Measurements from ENCODE around the gene CLEC4G. TPM values are rescaled to one million over a fixed set of nuclear protein-coding genes. Genes with fewer than 3 reads are reported as not detected.

The CLEC4G gene
- total and polyA plus RNA-seq, 3 experiments from 2014 or later = not detected

DNA sequence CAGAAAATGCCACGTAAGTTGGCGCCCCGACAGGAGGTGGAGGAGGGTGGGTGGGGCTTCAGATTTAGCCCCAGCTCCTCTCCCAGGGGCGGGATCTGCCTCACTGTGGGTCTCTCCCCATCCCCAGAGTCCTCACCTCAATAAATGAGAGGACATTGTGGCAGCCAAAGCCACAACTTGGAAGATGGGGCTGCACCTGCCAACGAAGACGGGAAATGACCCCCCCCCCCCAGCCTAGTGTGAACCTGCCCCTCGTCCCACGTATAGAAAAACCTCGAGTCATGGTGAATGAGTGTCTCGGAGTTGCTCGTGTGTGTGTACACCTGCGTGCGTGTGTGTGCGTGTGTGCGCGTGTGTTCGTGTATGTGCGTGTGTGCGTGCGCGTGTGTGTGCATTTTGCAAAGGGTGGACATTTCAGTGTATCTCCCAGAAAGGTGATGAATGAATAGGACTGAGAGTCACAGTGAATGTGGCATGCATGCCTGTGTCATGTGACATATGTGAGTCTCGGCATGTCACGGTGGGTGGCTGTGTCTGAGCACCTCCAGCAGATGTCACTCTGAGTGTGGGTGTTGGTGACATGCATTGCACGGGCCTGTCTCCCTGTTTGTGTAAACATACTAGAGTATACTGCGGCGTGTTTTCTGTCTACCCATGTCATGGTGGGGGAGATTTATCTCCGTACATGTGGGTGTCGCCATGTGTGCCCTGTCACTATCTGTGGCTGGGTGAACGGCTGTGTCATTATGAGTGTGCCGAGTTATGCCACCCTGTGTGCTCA is 52.7 kb downstream of the CLEC4G start:
- Mint-ChIP-seq H3K4me1 (peaks cover 32 to 60% (median 43%) of the 10 kb centered on the region in 3 donors), H3K27ac (peak overlapping the region; percentile 39 to 92 (median 78)), H3K4me3 (peak overlapping the region; percentile 54 to 86 (median 74)), H3K9me3 (no peaks in the 10 kb centered on the region), H3K36me3 (peaks cover 0 to 17% (median 2%) of the 10 kb centered on the region in 3 donors), H3K27me3 (peaks cover 14 to 37% of the 10 kb centered on the region in 2 donors)
- H3K27ac ChIP-seq (ENCODE audit: low read depth, low read length) = no peak overlapping the region
- peak; percentile 38 to 82 (median 60) for DNase-seq
- peaks cover 6% of the 10 kb centered on the region for H3K36me3 ChIP-seq (ENCODE audit: insufficient read depth, low read length)
- no peak overlapping the region for H3K4me3 ChIP-seq (ENCODE audit: low read length)
- POLR2A ChIA-PET = no interaction called here
- CTCF ChIA-PET = interaction anchor here (0.7 to 2.2 kb wide), 3 partner anchors 10 to 120 kb away, joined by 3 to 12 read pairs (median 3); no protein-coding TSS in a partner anchor
- H3K4me1 ChIP-seq (ENCODE audit: insufficient read depth, low read length) = peaks cover 35% of the 10 kb centered on the region
- no peaks in the 10 kb centered on the region for H3K27me3 ChIP-seq (ENCODE audit: insufficient read depth, low read length, poor library complexity, severe bottlenecking)
- H3K9me3 ChIP-seq (ENCODE audit: low read length) = no peaks in the 10 kb centered on the region

Other genes with a start within 250 kb of the CLEC4G start
- gene PEX11G, start 243.1 kb downstream of the CLEC4G start, total RNA-seq = under 1 TPM; 0.94 to 0.95 TPM
- 1.7 TPM for gene PEX11G, start 243.1 kb downstream of the CLEC4G start, polyA plus RNA-seq
- gene ZNF358, start 216.0 kb downstream of the CLEC4G start, total RNA-seq = 1 to 10 TPM; 7.6 to 8.9 TPM
- 2.5 TPM for gene ZNF358, start 216.0 kb downstream of the CLEC4G start, polyA plus RNA-seq
- 10 to 100 TPM; 19.4 to 19.6 TPM for gene MCOLN1, start 209.5 kb downstream of the CLEC4G start, total RNA-seq
- 11.6 TPM for gene MCOLN1, start 209.5 kb downstream of the CLEC4G start, polyA plus RNA-seq
- gene PNPLA6, start 196.4 kb downstream of the CLEC4G start, total RNA-seq = 100 to 1,000 TPM; 112 to 117 TPM
- gene PNPLA6, start 196.4 kb downstream of the CLEC4G start, polyA plus RNA-seq = 17.1 TPM
- gene CAMSAP3, start 136.2 kb downstream of the CLEC4G start, total RNA-seq = under 1 TPM; 0.24 to 0.31 TPM
- 0.07 TPM for gene CAMSAP3, start 136.2 kb downstream of the CLEC4G start, polyA plus RNA-seq
- 10 to 100 TPM; 46.0 to 47.6 TPM for gene XAB2, start 102.6 kb downstream of the CLEC4G start, total RNA-seq
- gene XAB2, start 102.6 kb downstream of the CLEC4G start, polyA plus RNA-seq = 8.8 TPM
- 100 to 1,000 TPM; 110 TPM for gene PET100, start 102.3 kb downstream of the CLEC4G start, total RNA-seq
- gene PET100, start 102.3 kb downstream of the CLEC4G start, polyA plus RNA-seq = 297 TPM
- under 1 TPM; 0.48 to 0.91 TPM for gene PCP2, start 98.4 kb downstream of the CLEC4G start, total RNA-seq
- gene PCP2, start 98.4 kb downstream of the CLEC4G start, polyA plus RNA-seq = not detected
- gene STXBP2, start 95.0 kb downstream of the CLEC4G start, total RNA-seq = 10 to 100 TPM; 80.1 to 80.5 TPM
- gene STXBP2, start 95.0 kb downstream of the CLEC4G start, polyA plus RNA-seq = 75.2 TPM
- not detected for gene RETN, start 63.1 kb downstream of the CLEC4G start, total RNA-seq
- gene RETN, start 63.1 kb downstream of the CLEC4G start, polyA plus RNA-seq = 1.2 TPM
- not detected for gene MCEMP1, start 55.0 kb downstream of the CLEC4G start, total RNA-seq
- not detected for gene MCEMP1, start 55.0 kb downstream of the CLEC4G start, polyA plus RNA-seq
- gene TRAPPC5, start 51.3 kb downstream of the CLEC4G start, total RNA-seq = 10 to 100 TPM; 63.5 to 70.1 TPM
- 155 TPM for gene TRAPPC5, start 51.3 kb downstream of the CLEC4G start, polyA plus RNA-seq
- 1 to 10 TPM in 1 of 2 experiments, under 1 TPM in 1; 0.96 to 1.6 TPM for gene FCER2, start 30.0 kb downstream of the CLEC4G start, total RNA-seq
- gene FCER2, start 30.0 kb downstream of the CLEC4G start, polyA plus RNA-seq = not detected
- under 1 TPM; 0.16 to 0.28 TPM for gene CD209, start 15.4 kb upstream of the CLEC4G start, total RNA-seq
- gene CD209, start 15.4 kb upstream of the CLEC4G start, polyA plus RNA-seq = not detected
- not detected for gene CLEC4M, start 31.1 kb upstream of the CLEC4G start, total RNA-seq
- gene CLEC4M, start 31.1 kb upstream of the CLEC4G start, polyA plus RNA-seq = not detected
- gene EVI5L, start 98.1 kb upstream of the CLEC4G start, total RNA-seq = 1 to 10 TPM; 6.7 to 7.4 TPM
- 2.9 TPM for gene EVI5L, start 98.1 kb upstream of the CLEC4G start, polyA plus RNA-seq
- not detected for gene PRR36, start 142.3 kb upstream of the CLEC4G start, total RNA-seq
- not detected for gene PRR36, start 142.3 kb upstream of the CLEC4G start, polyA plus RNA-seq
- gene LRRC8E, start 156.4 kb upstream of the CLEC4G start, total RNA-seq = not detected
- not detected for gene LRRC8E, start 156.4 kb upstream of the CLEC4G start, polyA plus RNA-seq
- gene MAP2K7, start 171.8 kb upstream of the CLEC4G start, total RNA-seq = 10 to 100 TPM; 35.9 to 38.3 TPM
- gene MAP2K7, start 171.8 kb upstream of the CLEC4G start, polyA plus RNA-seq = 2.0 TPM
- gene TGFBR3L, start 182.7 kb upstream of the CLEC4G start, total RNA-seq = 1 to 10 TPM; 7.7 to 8.6 TPM
- gene TGFBR3L, start 182.7 kb upstream of the CLEC4G start, polyA plus RNA-seq = 1.3 TPM
- gene SNAPC2, start 188.2 kb upstream of the CLEC4G start, total RNA-seq = 10 to 100 TPM; 17.4 to 18.2 TPM
- gene SNAPC2, start 188.2 kb upstream of the CLEC4G start, polyA plus RNA-seq = 21.9 TPM
- gene CTXN1, start 194.0 kb upstream of the CLEC4G start, total RNA-seq = under 1 TPM; 0.42 to 0.72 TPM
- not detected for gene CTXN1, start 194.0 kb upstream of the CLEC4G start, polyA plus RNA-seq
- 100 to 1,000 TPM; 105 to 107 TPM for gene TIMM44, start 211.6 kb upstream of the CLEC4G start, total RNA-seq
- gene TIMM44, start 211.6 kb upstream of the CLEC4G start, polyA plus RNA-seq = 16.9 TPM